Measurements from ENCODE around the gene MYO1D.
A peak's percentile ranks its signal among the peaks of the same experiment; 100 is the strongest.

DNA sequence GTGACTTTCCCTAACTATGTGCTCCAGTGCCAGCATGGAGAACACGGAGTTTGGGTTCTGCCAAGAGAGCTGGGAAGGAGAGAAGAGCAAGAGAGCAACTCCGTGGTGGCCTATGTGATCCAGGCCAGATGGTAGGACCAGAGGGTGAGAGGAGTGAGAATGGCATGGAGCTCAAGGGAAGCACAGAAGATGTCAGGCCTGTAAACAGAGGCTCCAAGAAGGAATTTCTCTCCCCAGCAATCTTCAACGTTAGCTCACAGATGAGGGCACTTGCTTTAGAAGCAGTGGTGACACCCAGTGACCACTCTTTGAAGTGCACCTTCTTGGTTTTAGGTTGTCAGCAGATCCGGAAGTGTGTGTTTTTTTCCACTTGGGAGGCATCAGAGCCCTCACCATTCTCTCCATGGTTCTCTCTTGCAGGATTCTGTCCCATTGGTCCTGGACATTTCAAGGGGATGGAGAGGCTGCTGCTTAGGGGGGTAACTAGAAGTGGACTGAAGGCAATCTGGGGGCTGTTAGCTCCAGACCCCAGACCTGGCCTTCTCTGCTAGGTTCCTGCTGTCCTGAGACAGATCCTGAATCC is 33.0 kb upstream of the MYO1D start:
- TF ChIP-seq CTCF (conservative IDR thresholded peaks at IDR 0.05; ENCODE audit: low read depth, low read length) (peak; percentile 66), EZH2 (IDR thresholded peaks at IDR 0.05; ENCODE audit: low read length, unreplicated experiment) (no peak), EZH2phosphoT487 (IDR thresholded peaks at IDR 0.05; ENCODE audit: borderline replicate concordance, low read length) (no peak)
